OCI-LY1 (cell line): ENCODE data around the gene SIRT5.

Experiments
- H2AFZ ChIP-seq: fragments of 200-600 bp; sonication (generic), shearing (Covaris generic); 2 replicates; pipeline ENCODE4 v1.6.0; 2014; ENCODE audit warnings: antibody characterized with exemption, mild to moderate bottlenecking, low read length
- H3F3A ChIP-seq: fragments of 200-600 bp; sonication (generic), shearing (Covaris generic); 2 replicates; pipeline ENCODE4 v1.6.0; 2014; ENCODE audit warnings: mild to moderate bottlenecking, antibody characterized with exemption, low read length, moderate library complexity; ENCODE audit not compliant: insufficient read depth
- H3K27ac ChIP-seq: fragments of 200-600 bp; sonication (generic); 2 replicates; pipeline ENCODE4 v1.5.1; 2014; ENCODE audit warnings: low read length, mixed run types, mild to moderate bottlenecking, low read depth; ENCODE audit not compliant: poor library complexity, severe bottlenecking
- H3K27me3 ChIP-seq: fragments of 200-600 bp; sonication (generic); 2 replicates; pipeline ENCODE4 v1.6.0; 2014; ENCODE audit warnings: antibody characterized with exemption, mild to moderate bottlenecking, low read length, moderate library complexity; ENCODE audit not compliant: insufficient read depth
- H3K36me3 ChIP-seq: fragments of 200-600 bp; sonication (generic); 2 replicates; pipeline ENCODE4 v1.6.1; 2014; ENCODE audit warnings: mild to moderate bottlenecking, antibody characterized with exemption, low read length, moderate library complexity, mixed read lengths; ENCODE audit not compliant: insufficient read depth
- H3K4me1 ChIP-seq: fragments of 200-600 bp; sonication (generic); 2 replicates; pipeline ENCODE4 v1.5.1; 2014; ENCODE audit warnings: mild to moderate bottlenecking, low read length, moderate library complexity; ENCODE audit not compliant: insufficient read depth, severe bottlenecking
- H3K4me2 ChIP-seq: fragments of 200-600 bp; sonication (generic), shearing (Covaris generic); 2 replicates; pipeline ENCODE4 v1.6.1; 2014; ENCODE audit warnings: low read length
- H3K4me3 ChIP-seq: fragments of 200-600 bp; sonication (generic); 2 replicates; pipeline ENCODE4 v1.5.1; 2014; ENCODE audit warnings: low read length, low read depth, mild to moderate bottlenecking, mixed read lengths; ENCODE audit not compliant: poor library complexity, severe bottlenecking
- H3K79me2 ChIP-seq: fragments of 200-600 bp; shearing (Covaris generic); 2 replicates; pipeline ENCODE4 v1.6.1; 2016; ENCODE audit warnings: mixed run types, low read length, mixed read lengths; ENCODE audit not compliant: insufficient read depth
- H3K9ac ChIP-seq: fragments of 200-600 bp; sonication (generic), shearing (Covaris generic); 2 replicates; pipeline ENCODE4 v1.6.1; 2014; ENCODE audit warnings: mild to moderate bottlenecking, low read length, mixed read lengths
- H3K9me2 ChIP-seq: fragments of 200-600 bp; sonication (generic), shearing (Covaris generic); 2 replicates; pipeline ENCODE4 v1.6.1; 2014; ENCODE audit warnings: low read depth, mild to moderate bottlenecking, low read length, mixed read lengths
- H3K9me3 ChIP-seq: fragments of 200-600 bp; shearing (Covaris generic); 2 replicates; pipeline ENCODE4 v1.6.1; 2014; ENCODE audit warnings: low read length, mixed read lengths
- H4K20me1 ChIP-seq: fragments of 200-600 bp; sonication (generic), shearing (Covaris generic); 2 replicates; pipeline ENCODE4 v1.6.0; 2016; ENCODE audit warnings: mild to moderate bottlenecking, low read length; ENCODE audit not compliant: insufficient read depth
- EZH2 ChIP-seq: fragments of 200-600 bp; sonication (generic), shearing (Covaris generic); IDR thresholded peaks from 2 replicates; pipeline ENCODE4 v1.8.0; 2017; ENCODE audit warnings: borderline replicate concordance, mixed run types, mild to moderate bottlenecking, antibody characterized with exemption, low read length, moderate library complexity, mixed read lengths
- TF ChIP-seq, protein P1 (sequence below): fragments of 200-600 bp; sonication (generic), shearing (Covaris generic); IDR thresholded peaks from 2 replicates; pipeline ENCODE4 v1.5.1; 2017; ENCODE audit warnings: mild to moderate bottlenecking, antibody characterized with exemption, low read length, moderate library complexity, mixed read lengths

Gene SIRT5

GRCh38 chr6:13559251-13559650 is 15.2 kb upstream of the SIRT5 start:
- Histone ChIP-seq H3K79me2 (no peaks in the 10 kb centered on the region), H3K36me3 (no peaks in the 10 kb centered on the region), H4K20me1 (no peaks in the 10 kb centered on the region), H2AFZ (no peak overlapping the region), H3K9ac (no peak overlapping the region), H3K27me3 (no peaks in the 10 kb centered on the region), H3K4me3 (no peak overlapping the region), H3K27ac (no peak overlapping the region), H3F3A (no peaks in the 10 kb centered on the region), H3K4me2 (no peak overlapping the region), H3K9me3 (no peaks in the 10 kb centered on the region), H3K4me1 (peaks cover 5% of the 10 kb centered on the region), H3K9me2 (no peaks in the 10 kb centered on the region)
- TF ChIP-seq, protein P1, sequence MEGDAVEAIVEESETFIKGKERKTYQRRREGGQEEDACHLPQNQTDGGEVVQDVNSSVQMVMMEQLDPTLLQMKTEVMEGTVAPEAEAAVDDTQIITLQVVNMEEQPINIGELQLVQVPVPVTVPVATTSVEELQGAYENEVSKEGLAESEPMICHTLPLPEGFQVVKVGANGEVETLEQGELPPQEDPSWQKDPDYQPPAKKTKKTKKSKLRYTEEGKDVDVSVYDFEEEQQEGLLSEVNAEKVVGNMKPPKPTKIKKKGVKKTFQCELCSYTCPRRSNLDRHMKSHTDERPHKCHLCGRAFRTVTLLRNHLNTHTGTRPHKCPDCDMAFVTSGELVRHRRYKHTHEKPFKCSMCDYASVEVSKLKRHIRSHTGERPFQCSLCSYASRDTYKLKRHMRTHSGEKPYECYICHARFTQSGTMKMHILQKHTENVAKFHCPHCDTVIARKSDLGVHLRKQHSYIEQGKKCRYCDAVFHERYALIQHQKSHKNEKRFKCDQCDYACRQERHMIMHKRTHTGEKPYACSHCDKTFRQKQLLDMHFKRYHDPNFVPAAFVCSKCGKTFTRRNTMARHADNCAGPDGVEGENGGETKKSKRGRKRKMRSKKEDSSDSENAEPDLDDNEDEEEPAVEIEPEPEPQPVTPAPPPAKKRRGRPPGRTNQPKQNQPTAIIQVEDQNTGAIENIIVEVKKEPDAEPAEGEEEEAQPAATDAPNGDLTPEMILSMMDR = no peak

- H3K9me3 ChIP-seq = no peaks in the 10 kb centered on the region
- H2AFZ ChIP-seq = no peak overlapping the region
- peaks cover 5% of the 10 kb centered on the region for H3K4me1 ChIP-seq
- no peak overlapping the region for H3K4me2 ChIP-seq
- no peak overlapping the region for H3K4me3 ChIP-seq
- no peaks in the 10 kb centered on the region for H3K79me2 ChIP-seq
- no peaks in the 10 kb centered on the region for H3K27me3 ChIP-seq
- no peaks in the 10 kb centered on the region for H3K36me3 ChIP-seq
- H3K9me2 ChIP-seq = no peaks in the 10 kb centered on the region
- H3F3A ChIP-seq = no peaks in the 10 kb centered on the region
- no peak overlapping the region for H3K27ac ChIP-seq
- no peak for TF ChIP-seq EZH2
- TF ChIP-seq, protein P1 = no peak
- H4K20me1 ChIP-seq = no peaks in the 10 kb centered on the region
- H3K9ac ChIP-seq = no peak overlapping the region
Observed at GRCh38 chr6:13559968-13560650, 14.3 kb upstream of the SIRT5 start.

DNA sequence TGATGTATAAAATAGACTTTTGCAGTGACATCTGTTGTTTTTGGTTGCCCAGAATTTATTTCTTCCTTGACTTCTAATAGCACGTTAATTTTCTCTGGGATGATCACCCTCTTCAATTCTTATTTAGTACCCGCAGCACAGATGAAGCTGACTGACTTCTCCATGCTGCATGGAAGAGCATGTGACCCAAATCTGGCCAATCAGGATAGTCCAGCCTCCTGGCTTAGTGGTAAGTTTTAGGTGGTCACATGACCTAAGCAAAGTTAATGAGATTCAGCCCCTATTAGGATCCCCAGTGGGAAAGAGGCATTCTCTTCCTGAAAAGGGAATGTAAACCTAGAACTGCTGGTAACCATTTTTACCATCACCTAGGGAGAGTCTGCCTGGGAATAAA is 13.8 kb upstream of the SIRT5 start:
- Histone ChIP-seq H3K27me3 (no peaks in the 10 kb centered on the region), H3K9ac (no peak overlapping the region), H3F3A (no peaks in the 10 kb centered on the region), H3K9me2 (no peaks in the 10 kb centered on the region), H3K4me2 (no peak overlapping the region), H3K36me3 (no peaks in the 10 kb centered on the region), H3K4me1 (peaks cover 5% of the 10 kb centered on the region), H2AFZ (no peak overlapping the region), H3K9me3 (no peaks in the 10 kb centered on the region), H3K4me3 (no peak overlapping the region), H4K20me1 (no peaks in the 10 kb centered on the region), H3K27ac (no peak overlapping the region), H3K79me2 (no peaks in the 10 kb centered on the region)
- no peak for TF ChIP-seq EZH2
- TF ChIP-seq, protein P1 = no peak
